OCI-LY7 (cell line): Measurements from ENCODE around the gene NTNG2. TPM values are rescaled to one million over a fixed set of nuclear protein-coding genes. Genes with fewer than 3 reads are reported as not detected.

ENCODE experiments used
- BruUV-seq: library from RNA; stranded (reverse); fragments of 400-500 nt; replicated peaks from 2 replicates; lab custom pipeline; 2021; lab: Mats Ljungman, UMichigan
- CTCF ChIA-PET: fragments of 300-600 bp; sonication (Branson Sonifier 250); formaldehyde crosslinking; loops from one replicate; lab custom pipeline; 2022; ENCODE audit warnings: antibody characterized with exemption; ENCODE audit not compliant: unreplicated experiment; lab: Charles Lee
- POLR2A ChIA-PET: fragments of 300-600 bp; sonication (Branson Sonifier 250); formaldehyde crosslinking; loops from one replicate; lab custom pipeline; 2022; ENCODE audit warnings: antibody characterized with exemption; lab: Charles Lee
- DNase-seq: peaks from one replicate; pipeline ENCODE4 v3.0.0-alpha.2; 2015; ENCODE audit warnings: low spot score
- H2AFZ ChIP-seq: fragments of 200-600 bp; sonication (generic), shearing (Covaris generic); 2 replicates; pipeline ENCODE4 v1.6.1; 2014; ENCODE audit warnings: mild to moderate bottlenecking, antibody characterized with exemption, low read length, moderate library complexity
- H3K27ac ChIP-seq: fragments of 200-600 bp; sonication (generic); 2 replicates; pipeline ENCODE4 v1.5.1; 2014; ENCODE audit warnings: mixed run types, low read depth, mild to moderate bottlenecking, moderate library complexity, low read length, inconsistent platforms; ENCODE audit not compliant: poor library complexity, severe bottlenecking
- H3K36me3 ChIP-seq: fragments of 200-600 bp; sonication (generic); 2 replicates; pipeline ENCODE4 v1.6.1; 2014; ENCODE audit warnings: mild to moderate bottlenecking, antibody characterized with exemption, low read length, moderate library complexity, mixed read lengths; ENCODE audit not compliant: insufficient read depth
- H3K4me1 ChIP-seq: fragments of 200-600 bp; sonication (generic); 2 replicates; pipeline ENCODE4 v1.5.1; 2014; ENCODE audit warnings: mild to moderate bottlenecking, low read length; ENCODE audit not compliant: insufficient read depth, poor library complexity, severe bottlenecking
- H3K4me2 ChIP-seq: fragments of 200-600 bp; sonication (generic); 2 replicates; pipeline ENCODE4 v1.6.1; 2014; ENCODE audit warnings: mild to moderate bottlenecking, low read length
- H3K4me3 ChIP-seq: fragments of 200-600 bp; sonication (generic); 2 replicates; pipeline ENCODE4 v1.5.1; 2014; ENCODE audit warnings: mild to moderate bottlenecking, low read depth, low read length; ENCODE audit not compliant: poor library complexity, severe bottlenecking
- H3K79me2 ChIP-seq: fragments of 200-600 bp; sonication (generic); 2 replicates; pipeline ENCODE4 v1.6.1; 2016; ENCODE audit warnings: low read depth, mild to moderate bottlenecking, low read length, moderate library complexity, mixed read lengths; ENCODE audit not compliant: insufficient read depth
- H3K9me2 ChIP-seq: fragments of 200-600 bp; sonication (generic); 2 replicates; pipeline ENCODE4 v1.6.1; 2016; ENCODE audit warnings: mild to moderate bottlenecking, low read length, mixed read lengths; ENCODE audit not compliant: insufficient read depth
- H3K9me3 ChIP-seq: fragments of 200-600 bp; sonication (generic); 2 replicates; pipeline ENCODE4 v1.6.1; 2014; ENCODE audit warnings: mild to moderate bottlenecking, mixed run types, low read length, mixed read lengths
- H4K20me1 ChIP-seq: fragments of 200-600 bp; sonication (generic); 2 replicates; pipeline ENCODE4 v1.6.1; 2014; ENCODE audit warnings: mild to moderate bottlenecking, antibody characterized with exemption, low read length, moderate library complexity, mixed read lengths; ENCODE audit not compliant: insufficient read depth
- EZH2phosphoT487 ChIP-seq: fragments of 200-600 bp; sonication (generic); IDR thresholded peaks from 2 replicates; pipeline ENCODE4 v1.6.1; 2018; ENCODE audit warnings: low read depth, borderline replicate concordance, mild to moderate bottlenecking, mixed run types, antibody characterized with exemption, low read length, moderate library complexity, mixed read lengths
- intact Hi-C: fragments of 100-400 bp; cut with micrococcal nuclease; formaldehyde crosslinking; loops from one replicate; pipeline ENCODE4 v1.10.0; 2022; ENCODE audit not compliant: unreplicated experiment
- total RNA-seq, 2 experiments: library from RNA; depleted of rRNA in 1 of 2; stranded (reverse); fragments of >200 nt in 1 of 2; shearing (Covaris generic) in 1 of 2; gene quantifications; 2 replicates each; pipeline ENCODE4 v1.2.3, GENCODE V29; 2014 to 2022
- TF ChIP-seq, protein P1 (sequence below): fragments of 200-600 bp; sonication (generic); conservative IDR thresholded peaks from 2 replicates; pipeline ENCODE4 v1.5.1; 2014; ENCODE audit warnings: mild to moderate bottlenecking, antibody characterized with exemption, low read length, moderate library complexity, mixed read lengths

Gene NTNG2
- total RNA-seq, 2 experiments from 2014 or later, result 3.2 to 7.5 TPM

DNA sequence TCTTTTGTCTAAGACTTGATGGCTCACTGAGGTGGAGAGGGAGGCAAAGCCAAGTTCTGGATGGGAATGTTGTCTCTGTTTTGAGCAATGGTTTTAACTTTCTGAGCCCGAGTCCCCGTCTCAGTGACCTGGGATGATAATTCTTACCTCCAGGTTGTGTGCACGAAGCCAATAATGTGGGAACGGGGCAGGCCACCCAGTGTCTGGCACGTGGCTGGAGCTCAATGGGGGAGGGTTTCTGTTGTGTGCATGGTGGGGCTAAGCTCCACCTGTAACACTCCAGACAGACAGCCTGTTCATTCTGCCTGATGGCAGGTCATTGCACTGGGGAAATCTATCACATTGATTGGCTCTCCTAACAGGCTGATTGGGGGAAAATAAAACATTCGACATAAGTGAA is 37.1 kb upstream of the NTNG2 start:
- TF ChIP-seq, protein P1, sequence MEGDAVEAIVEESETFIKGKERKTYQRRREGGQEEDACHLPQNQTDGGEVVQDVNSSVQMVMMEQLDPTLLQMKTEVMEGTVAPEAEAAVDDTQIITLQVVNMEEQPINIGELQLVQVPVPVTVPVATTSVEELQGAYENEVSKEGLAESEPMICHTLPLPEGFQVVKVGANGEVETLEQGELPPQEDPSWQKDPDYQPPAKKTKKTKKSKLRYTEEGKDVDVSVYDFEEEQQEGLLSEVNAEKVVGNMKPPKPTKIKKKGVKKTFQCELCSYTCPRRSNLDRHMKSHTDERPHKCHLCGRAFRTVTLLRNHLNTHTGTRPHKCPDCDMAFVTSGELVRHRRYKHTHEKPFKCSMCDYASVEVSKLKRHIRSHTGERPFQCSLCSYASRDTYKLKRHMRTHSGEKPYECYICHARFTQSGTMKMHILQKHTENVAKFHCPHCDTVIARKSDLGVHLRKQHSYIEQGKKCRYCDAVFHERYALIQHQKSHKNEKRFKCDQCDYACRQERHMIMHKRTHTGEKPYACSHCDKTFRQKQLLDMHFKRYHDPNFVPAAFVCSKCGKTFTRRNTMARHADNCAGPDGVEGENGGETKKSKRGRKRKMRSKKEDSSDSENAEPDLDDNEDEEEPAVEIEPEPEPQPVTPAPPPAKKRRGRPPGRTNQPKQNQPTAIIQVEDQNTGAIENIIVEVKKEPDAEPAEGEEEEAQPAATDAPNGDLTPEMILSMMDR, result no peak
- no peak for TF ChIP-seq EZH2phosphoT487
- H2AFZ ChIP-seq, result no peak overlapping the region
- H3K79me2 ChIP-seq, result no peaks in the 10 kb centered on the region
- H4K20me1 ChIP-seq, result no peaks in the 10 kb centered on the region
- no peaks in the 10 kb centered on the region for H3K9me3 ChIP-seq
- POLR2A ChIA-PET, result interaction anchor here (0.7 kb wide), 1 partner anchor 1163 kb away, joined by 3 read pairs; no protein-coding TSS in a partner anchor
- H3K27ac ChIP-seq, result no peak overlapping the region
- CTCF ChIA-PET, result no interaction called here
- H3K36me3 ChIP-seq, result no peaks in the 10 kb centered on the region
- H3K4me2 ChIP-seq, result no peak overlapping the region
- no peaks in the 10 kb centered on the region for H3K9me2 ChIP-seq
- DNase-seq, result no peak
- no TSS peak for BruUV-seq
- H3K4me3 ChIP-seq, result no peak overlapping the region
- no peaks in the 10 kb centered on the region for H3K4me1 ChIP-seq
- intact Hi-C loops, result no loop called here

DNA sequence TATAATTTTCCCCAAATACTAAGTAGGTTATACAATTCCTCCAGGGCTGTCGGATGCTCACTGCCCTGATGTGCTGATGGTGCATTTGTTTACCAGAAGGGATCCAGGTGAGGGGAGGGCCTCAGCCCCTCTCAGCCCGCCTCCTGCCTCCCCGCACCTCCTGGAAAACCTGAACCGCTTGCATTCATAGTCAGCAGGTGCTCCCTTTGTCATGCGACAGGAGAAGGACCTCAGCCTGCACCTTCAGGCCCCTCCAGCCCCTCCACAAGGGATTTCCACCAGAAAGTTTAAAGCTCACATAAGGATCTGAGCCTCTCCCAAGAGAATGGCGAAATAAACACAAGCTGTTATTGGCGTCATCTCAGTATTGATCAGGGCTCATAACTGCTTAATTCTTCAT is 36.5 kb upstream of the NTNG2 start:
- Histone ChIP-seq H3K27ac (no peak overlapping the region), H4K20me1 (no peaks in the 10 kb centered on the region), H3K9me3 (no peaks in the 10 kb centered on the region), H3K36me3 (no peaks in the 10 kb centered on the region), H3K9me2 (no peaks in the 10 kb centered on the region), H3K79me2 (no peaks in the 10 kb centered on the region), H2AFZ (no peak overlapping the region), H3K4me3 (no peak overlapping the region), H3K4me2 (no peak overlapping the region), H3K4me1 (no peaks in the 10 kb centered on the region)
- BruUV-seq, result no TSS peak
- TF ChIP-seq EZH2phosphoT487, result no peak
- TF ChIP-seq, protein P1, result no peak
- CTCF ChIA-PET, result no interaction called here
- intact Hi-C loops, result no loop called here
- no peak for DNase-seq
- POLR2A ChIA-PET, result interaction anchor here (0.7 kb wide), 1 partner anchor 1164 kb away, joined by 3 read pairs; no protein-coding TSS in a partner anchor

DNA sequence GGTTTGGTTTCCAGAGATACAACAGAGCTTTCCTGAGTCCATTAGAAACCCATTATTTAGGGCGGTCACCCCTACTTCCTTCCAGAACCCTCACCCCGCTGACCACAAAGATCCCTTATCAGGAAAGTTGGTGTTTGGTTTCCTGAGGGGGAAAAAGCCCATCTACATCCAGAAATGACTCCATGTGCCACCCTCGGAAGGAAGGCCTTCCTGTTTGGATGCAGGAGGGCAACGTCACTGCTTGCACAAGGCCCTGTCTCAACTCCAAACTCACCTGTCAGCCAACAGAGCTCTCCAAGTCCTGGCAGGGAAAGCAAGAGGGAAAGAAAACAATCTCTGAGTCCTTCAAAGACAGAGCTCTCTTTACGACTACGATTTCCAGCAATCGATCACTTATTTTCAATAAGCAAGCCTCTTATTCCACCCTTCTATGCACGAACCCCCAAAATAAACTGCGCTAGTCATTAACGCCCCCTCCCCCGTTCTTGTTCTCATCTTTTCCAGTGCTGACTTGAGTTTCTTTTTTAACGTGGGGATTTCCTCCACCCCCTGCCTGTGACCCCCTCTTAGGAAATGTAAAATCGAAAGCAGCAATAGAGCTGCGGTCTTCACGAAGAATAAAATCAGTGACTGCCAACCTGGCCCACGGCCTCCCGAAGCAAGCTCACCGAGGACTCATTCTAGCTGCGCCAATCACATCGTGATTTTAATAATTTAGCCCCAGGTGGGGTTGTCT is 35.7 kb upstream of the NTNG2 start:
- DNase-seq, result no peak
- Histone ChIP-seq H3K79me2 (no peaks in the 10 kb centered on the region), H3K36me3 (no peaks in the 10 kb centered on the region), H3K4me1 (no peaks in the 10 kb centered on the region), H2AFZ (no peak overlapping the region), H4K20me1 (no peaks in the 10 kb centered on the region), H3K9me3 (no peaks in the 10 kb centered on the region), H3K27ac (no peak overlapping the region), H3K4me3 (no peak overlapping the region), H3K4me2 (no peak overlapping the region), H3K9me2 (no peaks in the 10 kb centered on the region)
- CTCF ChIA-PET, result interaction anchor here (0.6 kb wide), 1 partner anchor 143 kb away, joined by 3 read pairs; no protein-coding TSS in a partner anchor
- POLR2A ChIA-PET, result no interaction called here
- intact Hi-C loops, result no loop called here
- TF ChIP-seq, protein P1, result no peak
- TF ChIP-seq EZH2phosphoT487, result no peak
- BruUV-seq, result no TSS peak
